ENCODE data around the gene KPRP. TPM values are rescaled to one million over a fixed set of nuclear protein-coding genes. Genes with fewer than 3 reads are reported as not detected.

Gene KPRP
- total and polyA plus RNA-seq, 2 experiments from 2014 or later: not detected

GRCh38 chr1:152774875-152775274, 17.1 kb downstream of the KPRP start, which contains the start of gene LCE1F:
Gene LCE1F (plus strand): TSS chr1:152775140. CDS start chr1:152776372, 1,232 bp downstream.
- H3K9me3 ChIP-seq (ENCODE audit: low read depth): peaks cover 4% of the 10 kb centered on the region
- DNase-seq (ENCODE audit: low read depth in 1 of 2, low spot score in 1 of 2): no peak
- no peak within 1 kb of the TSS for H3K27ac ChIP-seq
- H3K27me3 ChIP-seq: no peaks in the 10 kb centered on the region
- H3K4me3 ChIP-seq: no peak within 1 kb of the TSS
- no peak for TF ChIP-seq CTCF (IDR thresholded peaks at IDR 0.05; ENCODE audit: low read depth, low read length)
- no peaks in the 10 kb centered on the region for H3K36me3 ChIP-seq
- H3K4me1 ChIP-seq (ENCODE audit: low read depth): no peaks in the 10 kb centered on the region

GRCh38 chr1:152776361-152776760, 18.5 kb downstream of the KPRP start:
- TF ChIP-seq CTCF (IDR thresholded peaks at IDR 0.05; ENCODE audit: low read depth, low read length): no peak
- no peaks in the 10 kb centered on the region for H3K36me3 ChIP-seq
- no peak for DNase-seq (ENCODE audit: low read depth in 1 of 2, low spot score in 1 of 2)
- no peak overlapping the region for H3K27ac ChIP-seq
- H3K4me1 ChIP-seq (ENCODE audit: low read depth): no peaks in the 10 kb centered on the region
- H3K4me3 ChIP-seq: no peak overlapping the region
- no peaks in the 10 kb centered on the region for H3K27me3 ChIP-seq
- peaks cover 4% of the 10 kb centered on the region for H3K9me3 ChIP-seq (ENCODE audit: low read depth)

- Histone ChIP-seq H3K27me3 (no peaks in the 10 kb centered on the region), H3K36me3 (no peaks in the 10 kb centered on the region), H3K4me1 (ENCODE audit: low read depth) (no peaks in the 10 kb centered on the region), H3K27ac (no peak overlapping the region), H3K9me3 (ENCODE audit: low read depth) (peaks cover 4% of the 10 kb centered on the region), H3K4me3 (no peak overlapping the region)
- TF ChIP-seq CTCF (IDR thresholded peaks at IDR 0.05; ENCODE audit: low read depth, low read length): no peak
- no peak for DNase-seq (ENCODE audit: low read depth in 1 of 2, low spot score in 1 of 2)
Measured at GRCh38 chr1:152777510-152778137, 19.8 kb downstream of the KPRP start.

- Histone ChIP-seq H3K27ac (no peak overlapping the region), H3K27me3 (no peaks in the 10 kb centered on the region), H3K4me3 (no peak overlapping the region), H3K36me3 (no peaks in the 10 kb centered on the region), H3K4me1 (ENCODE audit: low read depth) (no peaks in the 10 kb centered on the region), H3K9me3 (ENCODE audit: low read depth) (peaks cover 4% of the 10 kb centered on the region)
- no peak for TF ChIP-seq CTCF (IDR thresholded peaks at IDR 0.05; ENCODE audit: low read depth, low read length)
- no peak for DNase-seq (ENCODE audit: low read depth in 1 of 2, low spot score in 1 of 2)
Measured at GRCh38 chr1:152783095-152783494, 25.3 kb downstream of the KPRP start.

GRCh38 chr1:152786077-152786476, 28.3 kb downstream of the KPRP start, which contains the start of gene LCE1E:
Gene LCE1E (plus strand): TSS chr1:152786257. CDS start chr1:152787300, 1,043 bp downstream.
- no peaks in the 10 kb centered on the region for H3K4me1 ChIP-seq (ENCODE audit: low read depth)
- DNase-seq (ENCODE audit: low read depth in 1 of 2, low spot score in 1 of 2): no peak
- no peaks in the 10 kb centered on the region for H3K36me3 ChIP-seq
- no peaks in the 10 kb centered on the region for H3K27me3 ChIP-seq
- H3K4me3 ChIP-seq: no peak within 1 kb of the TSS
- no peak within 1 kb of the TSS for H3K27ac ChIP-seq
- no peaks in the 10 kb centered on the region for H3K9me3 ChIP-seq (ENCODE audit: low read depth)
- TF ChIP-seq CTCF (IDR thresholded peaks at IDR 0.05; ENCODE audit: low read depth, low read length): no peak

All from cardiac muscle cell (in vitro differentiated cells and primary cell).